Sigmoid colon (tissue), 4 donors: ENCODE data around the gene DIMT1.

ENCODE experiments used
- POLR2AphosphoS5 ChIP-seq, 4 donors: sonication (generic); formaldehyde crosslinking; IDR thresholded peaks; one replicate each; pipeline ENCODE4 v1.6.1; 2017; ENCODE audit warnings: antibody characterized with exemption in 4 of 4
- TF ChIP-seq, protein P1 (sequence below), 4 experiments: fragments of 450-650 bp in 3 of 4; fragments of 200-600 bp in 1 of 4; IDR thresholded peaks; one replicate each; pipeline ENCODE4 v1.5.1; 2016 to 2019; ENCODE audit warnings: antibody characterized with exemption in 4 of 4, mild to moderate bottlenecking in 3 of 4, moderate library complexity in 2 of 4

DNA sequence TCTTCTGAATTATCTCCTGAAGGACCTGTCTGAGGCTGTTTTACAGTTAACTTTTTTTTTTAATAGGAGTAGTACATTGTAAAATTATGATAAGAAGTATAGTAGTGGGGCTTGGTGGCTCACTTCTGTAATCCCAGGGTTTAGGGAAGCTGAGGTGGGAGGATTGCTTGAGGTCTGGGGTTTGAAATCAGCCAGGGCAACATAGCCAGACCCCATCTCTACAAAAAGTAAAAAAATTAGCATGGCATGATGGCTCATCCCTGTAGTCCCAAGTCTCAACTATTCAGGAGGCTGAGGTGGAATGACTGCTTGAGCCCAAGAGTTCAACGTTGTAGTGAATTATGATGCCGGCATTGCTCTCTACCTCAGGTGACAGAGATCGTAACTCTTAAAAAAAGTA, 15.9 kb upstream of the DIMT1 start:
- TF ChIP-seq, protein P1, sequence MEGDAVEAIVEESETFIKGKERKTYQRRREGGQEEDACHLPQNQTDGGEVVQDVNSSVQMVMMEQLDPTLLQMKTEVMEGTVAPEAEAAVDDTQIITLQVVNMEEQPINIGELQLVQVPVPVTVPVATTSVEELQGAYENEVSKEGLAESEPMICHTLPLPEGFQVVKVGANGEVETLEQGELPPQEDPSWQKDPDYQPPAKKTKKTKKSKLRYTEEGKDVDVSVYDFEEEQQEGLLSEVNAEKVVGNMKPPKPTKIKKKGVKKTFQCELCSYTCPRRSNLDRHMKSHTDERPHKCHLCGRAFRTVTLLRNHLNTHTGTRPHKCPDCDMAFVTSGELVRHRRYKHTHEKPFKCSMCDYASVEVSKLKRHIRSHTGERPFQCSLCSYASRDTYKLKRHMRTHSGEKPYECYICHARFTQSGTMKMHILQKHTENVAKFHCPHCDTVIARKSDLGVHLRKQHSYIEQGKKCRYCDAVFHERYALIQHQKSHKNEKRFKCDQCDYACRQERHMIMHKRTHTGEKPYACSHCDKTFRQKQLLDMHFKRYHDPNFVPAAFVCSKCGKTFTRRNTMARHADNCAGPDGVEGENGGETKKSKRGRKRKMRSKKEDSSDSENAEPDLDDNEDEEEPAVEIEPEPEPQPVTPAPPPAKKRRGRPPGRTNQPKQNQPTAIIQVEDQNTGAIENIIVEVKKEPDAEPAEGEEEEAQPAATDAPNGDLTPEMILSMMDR (IDR thresholded peaks at IDR 0.05), result no peak
- TF ChIP-seq POLR2AphosphoS5 (IDR thresholded peaks at IDR 0.05), result no peak
